Endothelial cell of umbilical vein (primary cell): ENCODE results near the gene DPH7. TPM values are rescaled to one million over a fixed set of nuclear protein-coding genes. Genes with fewer than 3 reads are reported as not detected.

ENCODE experiments used
- BruUV-seq: library from RNA; stranded (reverse); fragments of 400-500 nt; replicated peaks from 2 replicates; lab custom pipeline; 2021; lab: Mats Ljungman, UMichigan
- CTCF ChIA-PET: fragments of 300-600, 350-600 bp; sonication (Branson Sonifier 250); formaldehyde crosslinking; loops from one replicate; lab custom pipeline; 2021; ENCODE audit warnings: antibody characterized with exemption, inconsistent platforms; lab: Charles Lee
- POLR2A ChIA-PET: fragments of 300-600, 350-600 bp; sonication (Branson Sonifier 250); formaldehyde crosslinking; loops from one replicate; lab custom pipeline; 2021; ENCODE audit warnings: antibody characterized with exemption, inconsistent platforms; lab: Charles Lee
- DNase-seq: peaks from one replicate; pipeline ENCODE4 v3.0.0-alpha.2; 2011; ENCODE audit warnings: low read depth, low spot score
- FAIRE-seq: peaks from 2 replicates; lab custom pipeline; 2011; peaks lifted over from hg19 to GRCh38; lab: Jason Lieb, UNC
- H2AFZ ChIP-seq: 2 replicates; pipeline ENCODE4 v1.6.0; 2012; ENCODE audit warnings: low read depth, low read length, control low read depth, inconsistent platforms
- H3K27ac ChIP-seq: 2 replicates; pipeline ENCODE4 v1.5.1; 2011; ENCODE audit warnings: low read depth, mild to moderate bottlenecking, control low read depth, low read length, moderate library complexity; ENCODE audit not compliant: insufficient read depth
- H3K27me3 ChIP-seq, 2 experiments: 2 replicates each; pipeline versions ENCODE4 v1.6.0 to v1.6.1; 2011; ENCODE audit warnings: low read length in 2 of 2, mixed read lengths in 1 of 2; ENCODE audit not compliant: control insufficient read depth in 2 of 2, insufficient read depth in 2 of 2
- H3K36me3 ChIP-seq, 2 experiments: 2 replicates in 1 of 2; 3 replicates in 1 of 2; pipeline ENCODE4 v1.5.1; 2011; ENCODE audit warnings: low read length in 2 of 2, mild to moderate bottlenecking in 1 of 2, moderate library complexity in 1 of 2; ENCODE audit not compliant: control insufficient read depth in 2 of 2, insufficient read depth in 2 of 2; ENCODE audit errors: extremely low read depth in 1 of 2
- H3K4me1 ChIP-seq: 3 replicates; pipeline ENCODE4 v1.5.1; 2011; ENCODE audit warnings: mild to moderate bottlenecking, low read length; ENCODE audit not compliant: control insufficient read depth, insufficient read depth; ENCODE audit errors: extremely low read depth
- H3K4me2 ChIP-seq: 2 replicates; pipeline ENCODE4 v1.6.1; 2011; ENCODE audit warnings: low read length, control low read depth, mixed read lengths; ENCODE audit not compliant: insufficient read depth
- H3K4me3 ChIP-seq, 3 experiments: fragments of 200-600 bp in 1 of 3; sonication (generic), shearing (Covaris generic) in 1 of 3; replicated peaks in 1 of 3; 2 replicates each; pipeline ENCODE4 v1.5.1; 2011 to 2016; ENCODE audit warnings: control low read depth in 3 of 3, low read length in 3 of 3, mild to moderate bottlenecking in 2 of 3, inconsistent platforms in 1 of 3, low read depth in 1 of 3, moderate library complexity in 1 of 3; ENCODE audit not compliant: insufficient read depth in 1 of 3
- H3K79me2 ChIP-seq: 2 replicates; pipeline ENCODE4 v1.6.0; 2012; ENCODE audit warnings: low read length, inconsistent platforms; ENCODE audit not compliant: control insufficient read depth, insufficient read depth
- H3K9ac ChIP-seq: replicated peaks from 2 replicates; pipeline ENCODE3; 2011; ENCODE audit warnings: low read length, control low read depth; ENCODE audit not compliant: insufficient read depth; ENCODE audit errors: extremely low read depth
- H3K9me1 ChIP-seq: replicated peaks from 3 replicates; pipeline ENCODE4 v1.6.0; 2011; ENCODE audit warnings: mild to moderate bottlenecking, low read length; ENCODE audit not compliant: control insufficient read depth, insufficient read depth; ENCODE audit errors: extremely low read depth
- H3K9me3 ChIP-seq: replicated peaks from 2 replicates; pipeline ENCODE4 v1.5.1; 2012; ENCODE audit warnings: low read length, inconsistent platforms; ENCODE audit not compliant: control insufficient read depth, insufficient read depth
- H4K20me1 ChIP-seq: replicated peaks from 2 replicates; pipeline ENCODE3; 2011; ENCODE audit warnings: mild to moderate bottlenecking, low read length; ENCODE audit not compliant: control insufficient read depth, insufficient read depth; ENCODE audit errors: extremely low read depth
- EZH2 ChIP-seq: IDR thresholded peaks from 2 replicates; pipeline ENCODE4 v1.6.1; 2012; ENCODE audit warnings: borderline replicate concordance, low read depth, mild to moderate bottlenecking, moderate library complexity, low read length, inconsistent platforms; ENCODE audit not compliant: severe bottlenecking
- FOS ChIP-seq: IDR thresholded peaks from 2 replicates; pipeline ENCODE4 v1.6.1; 2011; ENCODE audit warnings: mild to moderate bottlenecking, low read length, moderate library complexity, borderline replicate concordance; ENCODE audit not compliant: insufficient read depth
- GATA2 ChIP-seq: IDR thresholded peaks from 2 replicates; pipeline ENCODE4 v1.7.0; 2011; ENCODE audit warnings: low read depth, mild to moderate bottlenecking, moderate library complexity, mixed read lengths, low read length; ENCODE audit not compliant: insufficient read length, insufficient read depth
- JUN ChIP-seq: IDR thresholded peaks from 2 replicates; pipeline ENCODE4 v1.6.1; 2011; ENCODE audit warnings: borderline replicate concordance, low read depth; ENCODE audit not compliant: insufficient read length, insufficient read depth
- MYC ChIP-seq: IDR thresholded peaks from one replicate; pipeline ENCODE4 v1.6.1; 2011; ENCODE audit warnings: mild to moderate bottlenecking, low read depth, low read length
- POLR2A ChIP-seq: IDR thresholded peaks from 2 replicates; pipeline ENCODE4 v1.6.1; 2012; ENCODE audit warnings: low read depth, mild to moderate bottlenecking, control low read depth, low read length
- POLR2AphosphoS5 ChIP-seq: IDR thresholded peaks from 2 replicates; pipeline ENCODE4 v1.6.1; 2012; ENCODE audit warnings: low read depth, mild to moderate bottlenecking, control low read depth, low read length, moderate library complexity; ENCODE audit not compliant: insufficient read depth
- dilution Hi-C: fragments of 300-500 bp; cut with MboI; formaldehyde crosslinking; loops from one replicate; pipeline ENCODE4 v1.15.0; 2019; ENCODE audit warnings: low sequenced_read_pairs; ENCODE audit not compliant: extremely low pct_ligation_motif_present
- intact Hi-C: fragments of 100-400 bp; cut with micrococcal nuclease; formaldehyde crosslinking; loops from one replicate; pipeline ENCODE4 v1.10.0; 2022
- polyA plus RNA-seq, 4 experiments: library from polyadenylated mRNA; depleted of rRNA in 3 of 4; stranded (reverse) in 3 of 4; unstranded in 1 of 4; fragments of >200 nt; gene quantifications; 2 replicates each; pipeline versions ENCODE4 v1.2.1 to v1.2.3, GENCODE V29; 2011 to 2012; ENCODE audit warnings: missing spikeins in 1 of 4
- total RNA-seq: library from RNA; stranded (reverse); gene quantifications from 2 replicates; pipeline ENCODE4 v1.2.3, GENCODE V29; 2021
- TF ChIP-seq, protein P1 (sequence below), 2 donors: IDR thresholded peaks; 1 replicate in 1 of 2; 2 replicates in 1 of 2; pipeline ENCODE4 v1.5.1; 2011; ENCODE audit warnings: low read length in 2 of 2, mild to moderate bottlenecking in 2 of 2, moderate library complexity in 2 of 2, control low read depth in 1 of 2, inconsistent platforms in 1 of 2, low read depth in 1 of 2; ENCODE audit not compliant: insufficient read depth in 1 of 2; ENCODE audit errors: extremely low read depth in 1 of 2
- TF ChIP-seq, protein P2 (sequence below): IDR thresholded peaks from 2 replicates; pipeline ENCODE4 v1.6.1; 2011; ENCODE audit not compliant: insufficient read depth, insufficient read length

DPH7 gene
- total and polyA plus RNA-seq, 2 donors (not counting 3 experiments of a cell fraction or from before 2014, with no cell fraction given): 41.8 to 43.2 TPM

DNA sequence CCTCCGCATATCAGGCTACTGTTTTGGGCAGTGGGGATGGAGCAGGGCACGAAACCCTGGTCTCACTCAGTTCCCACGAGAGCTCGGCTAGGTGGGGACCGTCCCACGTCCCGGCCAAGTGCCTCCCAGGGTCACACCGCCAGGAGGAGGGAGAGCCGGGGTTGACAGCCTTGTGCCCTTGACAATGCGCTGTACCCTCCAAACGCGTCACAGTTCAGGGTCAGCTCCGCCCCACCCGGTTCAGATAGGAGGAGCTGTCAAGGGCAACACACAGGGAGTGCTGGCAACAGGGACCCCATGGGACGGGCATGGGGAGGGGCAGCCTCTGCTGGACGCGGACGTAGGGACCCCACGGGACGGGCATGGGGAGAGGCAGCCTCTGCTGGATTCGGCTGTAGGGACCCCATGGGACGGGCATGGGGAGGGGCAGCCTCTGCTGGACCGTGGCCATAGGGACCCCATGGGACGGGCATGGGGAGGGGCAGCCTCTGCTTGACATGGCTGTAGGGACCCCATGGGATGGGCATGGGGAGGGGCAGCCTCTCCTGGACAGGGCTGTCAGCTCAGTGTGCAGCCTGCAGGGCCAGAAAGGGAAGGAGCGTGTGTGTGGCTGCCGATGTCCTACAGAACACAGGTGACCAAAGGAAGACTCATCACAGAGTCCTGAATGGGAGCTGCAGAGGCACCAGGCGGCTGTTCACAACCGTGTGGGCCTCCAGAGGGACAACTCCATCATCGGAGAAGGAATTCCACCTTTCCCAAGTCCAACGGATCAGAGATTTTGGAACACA, 57.9 kb downstream of the DPH7 start:
- H3K27ac ChIP-seq: no peak overlapping the region
- H3K36me3 ChIP-seq: no peaks in the 10 kb centered on the region
- no peak overlapping the region for H3K4me2 ChIP-seq
- POLR2A ChIA-PET: no interaction called here
- no peak for FAIRE-seq
- DNase-seq: no peak
- no peaks in the 10 kb centered on the region for H3K79me2 ChIP-seq
- no peaks in the 10 kb centered on the region for H3K9me1 ChIP-seq
- no peaks in the 10 kb centered on the region for H3K27me3 ChIP-seq
- no peak overlapping the region for H2AFZ ChIP-seq
- CTCF ChIA-PET: interaction anchor here (1.0 to 1.9 kb wide), 3 partner anchors 11 to 98 kb away, joined by 5 to 7 read pairs (median 7); partner anchors contain the start of genes EXD3 and NOXA1
- no peaks in the 10 kb centered on the region for H3K4me1 ChIP-seq
- no TSS peak for BruUV-seq
- H3K4me3 ChIP-seq: no peak overlapping the region
- no peaks in the 10 kb centered on the region for H3K9me3 ChIP-seq
- dilution Hi-C loops: no loop called here
- intact Hi-C loops: loop anchor here (10.0 kb wide), 1 partner anchor 96 kb away; the partner anchor contains the start of genes EXD3 and NOXA1
- no peak for TF ChIP-seq GATA2
- TF ChIP-seq, protein P1, sequence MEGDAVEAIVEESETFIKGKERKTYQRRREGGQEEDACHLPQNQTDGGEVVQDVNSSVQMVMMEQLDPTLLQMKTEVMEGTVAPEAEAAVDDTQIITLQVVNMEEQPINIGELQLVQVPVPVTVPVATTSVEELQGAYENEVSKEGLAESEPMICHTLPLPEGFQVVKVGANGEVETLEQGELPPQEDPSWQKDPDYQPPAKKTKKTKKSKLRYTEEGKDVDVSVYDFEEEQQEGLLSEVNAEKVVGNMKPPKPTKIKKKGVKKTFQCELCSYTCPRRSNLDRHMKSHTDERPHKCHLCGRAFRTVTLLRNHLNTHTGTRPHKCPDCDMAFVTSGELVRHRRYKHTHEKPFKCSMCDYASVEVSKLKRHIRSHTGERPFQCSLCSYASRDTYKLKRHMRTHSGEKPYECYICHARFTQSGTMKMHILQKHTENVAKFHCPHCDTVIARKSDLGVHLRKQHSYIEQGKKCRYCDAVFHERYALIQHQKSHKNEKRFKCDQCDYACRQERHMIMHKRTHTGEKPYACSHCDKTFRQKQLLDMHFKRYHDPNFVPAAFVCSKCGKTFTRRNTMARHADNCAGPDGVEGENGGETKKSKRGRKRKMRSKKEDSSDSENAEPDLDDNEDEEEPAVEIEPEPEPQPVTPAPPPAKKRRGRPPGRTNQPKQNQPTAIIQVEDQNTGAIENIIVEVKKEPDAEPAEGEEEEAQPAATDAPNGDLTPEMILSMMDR (IDR thresholded peaks at IDR 0.05; ENCODE audit: extremely low read depth in 1 of 2, insufficient read depth in 1 of 2, low read depth in 1 of 2, low read length in 2 of 2): no peak
- no peak for TF ChIP-seq POLR2AphosphoS5
- no peak for TF ChIP-seq MYC
- no peak for TF ChIP-seq FOS
- TF ChIP-seq, protein P2, sequence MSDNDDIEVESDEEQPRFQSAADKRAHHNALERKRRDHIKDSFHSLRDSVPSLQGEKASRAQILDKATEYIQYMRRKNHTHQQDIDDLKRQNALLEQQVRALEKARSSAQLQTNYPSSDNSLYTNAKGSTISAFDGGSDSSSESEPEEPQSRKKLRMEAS: no peak
- TF ChIP-seq EZH2: no peak
- no peak for TF ChIP-seq JUN
- TF ChIP-seq POLR2A: no peak
- no peaks in the 10 kb centered on the region for H4K20me1 ChIP-seq
- no peak overlapping the region for H3K9ac ChIP-seq
